Measurements from ENCODE around the gene ADAMTS8.

Gene ADAMTS8, protein sequence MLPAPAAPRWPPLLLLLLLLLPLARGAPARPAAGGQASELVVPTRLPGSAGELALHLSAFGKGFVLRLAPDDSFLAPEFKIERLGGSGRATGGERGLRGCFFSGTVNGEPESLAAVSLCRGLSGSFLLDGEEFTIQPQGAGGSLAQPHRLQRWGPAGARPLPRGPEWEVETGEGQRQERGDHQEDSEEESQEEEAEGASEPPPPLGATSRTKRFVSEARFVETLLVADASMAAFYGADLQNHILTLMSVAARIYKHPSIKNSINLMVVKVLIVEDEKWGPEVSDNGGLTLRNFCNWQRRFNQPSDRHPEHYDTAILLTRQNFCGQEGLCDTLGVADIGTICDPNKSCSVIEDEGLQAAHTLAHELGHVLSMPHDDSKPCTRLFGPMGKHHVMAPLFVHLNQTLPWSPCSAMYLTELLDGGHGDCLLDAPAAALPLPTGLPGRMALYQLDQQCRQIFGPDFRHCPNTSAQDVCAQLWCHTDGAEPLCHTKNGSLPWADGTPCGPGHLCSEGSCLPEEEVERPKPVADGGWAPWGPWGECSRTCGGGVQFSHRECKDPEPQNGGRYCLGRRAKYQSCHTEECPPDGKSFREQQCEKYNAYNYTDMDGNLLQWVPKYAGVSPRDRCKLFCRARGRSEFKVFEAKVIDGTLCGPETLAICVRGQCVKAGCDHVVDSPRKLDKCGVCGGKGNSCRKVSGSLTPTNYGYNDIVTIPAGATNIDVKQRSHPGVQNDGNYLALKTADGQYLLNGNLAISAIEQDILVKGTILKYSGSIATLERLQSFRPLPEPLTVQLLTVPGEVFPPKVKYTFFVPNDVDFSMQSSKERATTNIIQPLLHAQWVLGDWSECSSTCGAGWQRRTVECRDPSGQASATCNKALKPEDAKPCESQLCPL

GRCh38 chr11:130428316-130429119 lies at the start of gene ADAMTS8:
TSS of gene ADAMTS8 (minus strand) at chr11:130428609. CDS start at chr11:130428286, 323 bp downstream.
- no peak for ATAC-seq

DNA sequence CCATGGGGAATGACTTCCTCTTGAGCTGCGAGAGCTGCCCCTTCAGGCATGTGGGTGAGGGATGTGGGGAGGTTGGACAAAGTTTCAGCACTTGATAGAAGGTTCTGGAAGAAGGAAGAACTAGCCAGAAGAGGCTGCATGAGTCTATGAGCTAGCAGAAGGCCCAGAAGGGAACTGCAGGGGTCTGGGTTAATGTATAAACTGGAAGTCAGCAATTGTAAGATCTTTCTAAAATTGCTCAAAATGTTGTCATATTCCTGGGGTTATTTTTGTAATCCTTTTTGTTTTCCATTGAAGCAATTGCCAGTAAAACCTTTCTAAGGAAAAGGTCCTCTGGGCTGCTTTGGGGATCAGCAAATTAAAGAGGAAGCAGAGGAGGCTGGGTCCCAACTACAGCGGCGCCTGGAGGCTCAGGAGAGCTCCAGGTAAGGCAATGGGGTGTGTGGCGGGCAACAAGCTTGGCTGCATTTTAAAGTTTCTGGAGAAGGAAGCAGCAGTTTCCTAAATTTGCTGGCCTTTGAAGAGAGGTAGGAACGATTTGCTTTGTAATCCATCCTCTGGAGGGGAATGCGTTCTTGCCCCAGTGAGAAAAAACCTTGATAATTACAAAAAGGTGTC lies 49.3 kb upstream of the ADAMTS8 start:
- ATAC-seq, result no peak

DNA sequence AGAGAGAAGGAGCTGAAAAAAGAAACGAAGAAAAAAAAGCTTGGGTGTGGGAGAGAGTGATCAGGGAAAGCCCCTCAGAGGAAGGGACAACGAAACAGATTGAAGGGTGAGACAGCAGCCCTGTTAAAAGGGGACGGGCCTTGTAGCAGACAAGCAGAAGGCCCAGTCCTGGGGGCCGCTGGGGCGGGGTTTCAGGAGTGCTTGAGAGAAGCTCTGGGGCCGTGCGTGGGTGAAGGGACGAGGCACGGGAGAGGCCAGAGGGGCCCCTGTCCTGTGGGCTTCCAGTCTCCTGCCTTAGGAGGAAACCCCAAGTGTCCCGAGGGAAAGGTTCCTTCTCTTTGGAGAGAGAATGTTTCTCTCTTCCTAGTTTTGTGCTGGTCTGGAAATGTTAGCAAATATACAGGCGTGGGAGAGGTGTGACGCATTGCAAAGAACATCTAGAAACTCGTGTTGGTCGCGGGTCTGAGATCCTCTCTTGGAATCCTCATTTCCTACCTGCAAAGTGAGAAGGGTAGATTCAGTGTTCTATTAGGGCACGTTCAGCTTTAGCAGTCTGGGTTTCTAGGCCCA lies 48.6 kb upstream of the ADAMTS8 start:
- ATAC-seq, result no peak

GRCh38 chr11:130476200-130476921 lies 48.0 kb upstream of the ADAMTS8 start:
- ATAC-seq, result no peak

- ATAC-seq, result no peak
These were observed 47.1 kb upstream of the ADAMTS8 start for GRCh38 chr11:130475426-130476053.

DNA sequence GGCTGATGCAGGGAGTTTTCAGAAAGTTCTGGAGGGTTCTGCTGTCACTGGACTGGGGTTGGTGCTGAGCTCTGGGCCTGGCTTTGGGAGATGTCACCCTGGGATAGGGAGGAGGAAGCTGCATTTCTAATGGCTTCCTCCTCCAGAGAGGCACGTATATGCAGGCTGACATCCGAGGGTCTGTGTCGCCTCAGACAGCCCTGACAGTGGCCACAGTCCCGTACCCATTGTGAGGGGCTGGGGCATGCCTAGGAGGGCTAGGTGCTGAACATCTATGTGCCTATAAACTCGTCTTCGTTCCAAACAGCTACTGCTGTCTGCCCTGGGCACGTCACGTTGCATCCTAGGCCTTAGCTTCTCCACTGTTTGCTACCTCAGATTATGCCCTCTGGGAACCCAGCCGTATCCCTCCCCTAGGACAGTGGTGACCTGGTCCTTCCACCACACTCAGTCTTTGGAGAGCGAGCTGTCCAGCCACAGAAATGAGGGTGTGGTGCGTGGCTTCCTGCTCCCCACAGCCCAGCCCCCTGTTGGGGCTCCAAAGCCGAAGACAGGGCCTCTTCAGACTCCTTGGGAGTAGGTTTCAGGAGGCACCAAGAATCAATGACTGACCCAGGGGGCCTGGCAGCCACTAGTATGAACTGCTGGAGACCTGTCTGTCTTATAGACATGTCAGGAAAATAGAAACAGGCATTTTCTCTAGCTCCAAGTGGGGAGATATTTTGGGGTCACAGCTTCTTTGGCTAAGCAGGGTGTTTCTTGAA lies 46.4 kb upstream of the ADAMTS8 start:
- ATAC-seq, result no peak

DNA sequence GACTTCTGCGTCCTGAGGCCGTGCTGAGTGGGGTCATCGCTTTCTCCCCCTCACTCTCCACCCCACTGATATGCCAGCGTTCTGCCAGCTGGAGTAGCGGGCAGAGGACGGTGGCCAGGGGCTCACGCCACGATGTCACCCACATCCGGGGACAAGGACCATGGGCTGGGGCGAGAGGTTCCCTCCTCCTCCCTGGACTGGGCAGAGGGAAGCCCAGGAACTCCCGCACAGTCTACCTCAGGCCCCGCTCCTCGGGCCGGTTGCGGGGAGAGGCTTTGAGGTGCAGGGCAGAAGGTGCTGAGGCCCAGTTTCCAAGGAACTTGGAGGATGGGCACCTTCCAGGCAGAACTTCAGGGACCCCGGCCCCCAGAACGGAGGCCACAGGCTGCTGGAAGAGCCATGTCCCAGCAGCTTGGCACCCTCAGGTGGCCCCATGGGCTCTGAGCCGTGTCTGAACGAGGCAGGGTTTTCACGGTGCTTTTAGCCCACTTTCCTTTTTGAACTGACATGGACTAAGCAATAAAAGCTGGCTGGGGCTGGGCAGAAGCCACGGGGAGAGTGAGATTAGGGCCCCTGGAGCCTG lies 45.5 kb upstream of the ADAMTS8 start:
- ATAC-seq, result no peak

DNA sequence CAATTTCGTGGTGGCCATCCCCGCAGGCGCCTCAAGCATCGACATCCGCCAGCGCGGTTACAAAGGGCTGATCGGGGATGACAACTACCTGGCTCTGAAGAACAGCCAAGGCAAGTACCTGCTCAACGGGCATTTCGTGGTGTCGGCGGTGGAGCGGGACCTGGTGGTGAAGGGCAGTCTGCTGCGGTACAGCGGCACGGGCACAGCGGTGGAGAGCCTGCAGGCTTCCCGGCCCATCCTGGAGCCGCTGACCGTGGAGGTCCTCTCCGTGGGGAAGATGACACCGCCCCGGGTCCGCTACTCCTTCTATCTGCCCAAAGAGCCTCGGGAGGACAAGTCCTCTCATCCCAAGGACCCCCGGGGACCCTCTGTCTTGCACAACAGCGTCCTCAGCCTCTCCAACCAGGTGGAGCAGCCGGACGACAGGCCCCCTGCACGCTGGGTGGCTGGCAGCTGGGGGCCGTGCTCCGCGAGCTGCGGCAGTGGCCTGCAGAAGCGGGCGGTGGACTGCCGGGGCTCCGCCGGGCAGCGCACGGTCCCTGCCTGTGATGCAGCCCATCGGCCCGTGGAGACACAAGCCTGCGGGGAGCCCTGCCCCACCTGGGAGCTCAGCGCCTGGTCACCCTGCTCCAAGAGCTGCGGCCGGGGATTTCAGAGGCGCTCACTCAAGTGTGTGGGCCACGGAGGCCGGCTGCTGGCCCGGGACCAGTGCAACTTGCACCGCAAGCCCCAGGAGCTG lies 44.8 kb upstream of the ADAMTS8 start:
- peak in 1 of 2 donors; percentile 13 for ATAC-seq

DNA sequence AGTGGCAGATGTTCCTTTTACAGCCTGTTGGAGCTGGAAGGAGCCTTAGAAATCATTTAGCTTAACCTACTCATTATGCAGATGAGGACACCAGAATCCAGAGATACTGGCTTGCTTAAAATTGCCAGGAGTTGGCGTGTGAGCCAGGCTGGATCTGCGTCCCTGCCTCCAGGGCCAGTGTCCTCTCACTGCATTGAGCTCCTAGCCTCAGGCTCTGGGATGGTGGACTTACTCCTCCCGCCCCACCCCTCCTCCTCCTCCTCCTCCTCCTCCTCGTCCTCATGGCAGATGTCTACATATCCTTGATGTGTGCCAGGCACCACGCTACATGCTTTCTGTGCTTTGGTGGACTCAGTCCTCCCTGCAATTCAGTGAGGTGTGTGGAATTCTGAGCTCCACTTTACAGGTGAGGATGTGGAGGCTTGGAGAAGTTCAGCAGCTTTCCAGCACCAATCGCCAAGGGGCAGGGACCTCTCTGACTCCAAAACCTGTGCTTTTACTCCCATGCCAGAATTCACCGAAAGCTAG lies 44.1 kb upstream of the ADAMTS8 start:
- no peak for ATAC-seq

DNA sequence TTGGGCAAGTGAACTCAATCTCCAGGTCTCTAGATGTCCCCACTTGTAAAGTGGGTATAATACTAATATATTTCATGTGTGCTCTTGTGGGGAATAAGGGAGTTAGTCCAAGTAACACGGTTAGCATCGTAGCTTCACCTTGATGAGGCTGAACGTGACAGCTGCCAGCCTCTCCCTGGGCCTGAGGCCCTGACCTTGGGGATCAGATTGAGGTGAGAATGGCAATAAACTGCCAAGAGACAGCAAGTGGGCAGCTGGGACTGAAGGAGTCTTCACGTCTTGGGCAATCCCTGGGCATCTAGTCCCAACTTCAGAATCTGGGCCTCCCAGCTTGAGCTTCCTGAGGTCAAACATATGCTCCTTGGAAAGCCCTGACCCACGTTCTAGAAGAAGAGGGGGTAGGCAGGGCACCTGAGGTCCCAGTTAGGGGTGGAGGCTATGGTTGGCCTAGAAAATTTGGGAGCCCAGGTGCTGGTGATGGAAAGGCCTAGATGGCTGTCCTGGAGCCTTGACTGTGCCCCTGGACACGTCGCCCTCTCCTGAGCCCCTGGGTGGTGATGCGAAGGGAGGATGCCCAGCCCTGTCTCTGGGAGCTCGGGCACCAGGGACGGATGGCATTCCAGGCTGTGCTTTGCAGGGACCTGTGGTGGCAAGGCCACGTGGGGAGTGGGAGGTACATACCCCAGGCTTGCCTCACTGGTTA lies 43.5 kb upstream of the ADAMTS8 start:
- no peak for ATAC-seq

DNA sequence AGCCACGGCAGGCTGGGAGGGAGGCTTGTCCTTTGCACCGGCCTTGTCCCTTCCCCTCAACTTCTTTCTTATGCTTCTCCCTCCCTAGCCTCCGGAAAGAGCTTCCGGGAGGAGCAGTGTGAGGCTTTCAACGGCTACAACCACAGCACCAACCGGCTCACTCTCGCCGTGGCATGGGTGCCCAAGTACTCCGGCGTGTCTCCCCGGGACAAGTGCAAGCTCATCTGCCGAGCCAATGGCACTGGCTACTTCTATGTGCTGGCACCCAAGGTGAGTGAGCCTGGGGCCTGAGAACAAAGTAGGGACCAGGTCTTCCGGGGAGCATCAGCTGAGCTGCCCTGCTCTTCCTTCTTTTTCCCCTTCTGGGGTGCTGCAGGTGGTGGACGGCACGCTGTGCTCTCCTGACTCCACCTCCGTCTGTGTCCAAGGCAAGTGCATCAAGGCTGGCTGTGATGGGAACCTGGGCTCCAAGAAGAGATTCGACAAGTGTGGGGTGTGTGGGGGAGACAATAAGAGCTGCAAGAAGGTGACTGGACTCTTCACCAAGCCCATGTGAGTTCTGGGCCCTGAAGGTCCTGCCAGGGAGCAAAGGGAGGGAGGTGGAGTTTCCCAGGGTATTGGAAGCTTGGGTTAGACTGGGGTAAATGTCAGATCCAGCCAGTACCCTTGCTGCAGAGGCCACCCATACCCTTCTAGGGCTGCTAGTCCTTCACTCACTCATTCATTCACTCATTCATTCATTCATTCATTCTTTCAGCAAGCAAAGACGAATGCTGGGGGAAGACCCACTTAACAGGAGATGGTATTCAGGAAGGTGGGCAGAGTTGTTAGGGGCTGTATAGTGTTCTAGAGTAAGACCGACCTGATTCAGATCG lies 42.7 kb upstream of the ADAMTS8 start:
- no peak for ATAC-seq

DNA sequence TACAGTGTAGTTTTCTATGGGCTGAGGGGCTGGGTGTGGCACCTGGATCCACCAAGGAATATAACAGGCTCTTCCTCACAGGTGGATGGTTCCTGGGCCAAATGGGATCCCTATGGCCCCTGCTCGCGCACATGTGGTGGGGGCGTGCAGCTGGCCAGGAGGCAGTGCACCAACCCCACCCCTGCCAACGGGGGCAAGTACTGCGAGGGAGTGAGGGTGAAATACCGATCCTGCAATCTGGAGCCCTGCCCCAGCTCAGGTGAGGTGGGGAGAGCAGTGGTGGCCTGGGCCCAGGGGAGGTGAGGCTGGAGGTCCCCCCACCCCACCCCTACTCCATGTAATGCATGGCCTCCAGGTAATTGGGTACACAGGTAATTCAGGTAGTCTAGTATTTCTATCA lies 40.8 kb upstream of the ADAMTS8 start:
- ATAC-seq, result no peak

- ATAC-seq, result no peak
These were observed 38.9 kb upstream of the ADAMTS8 start for GRCh38 chr11:130467116-130467900.

- no peak for ATAC-seq
These were observed 36.9 kb upstream of the ADAMTS8 start for GRCh38 chr11:130465263-130465662.

- no peak for ATAC-seq
These were observed 35.9 kb upstream of the ADAMTS8 start for GRCh38 chr11:130464291-130464812.

DNA sequence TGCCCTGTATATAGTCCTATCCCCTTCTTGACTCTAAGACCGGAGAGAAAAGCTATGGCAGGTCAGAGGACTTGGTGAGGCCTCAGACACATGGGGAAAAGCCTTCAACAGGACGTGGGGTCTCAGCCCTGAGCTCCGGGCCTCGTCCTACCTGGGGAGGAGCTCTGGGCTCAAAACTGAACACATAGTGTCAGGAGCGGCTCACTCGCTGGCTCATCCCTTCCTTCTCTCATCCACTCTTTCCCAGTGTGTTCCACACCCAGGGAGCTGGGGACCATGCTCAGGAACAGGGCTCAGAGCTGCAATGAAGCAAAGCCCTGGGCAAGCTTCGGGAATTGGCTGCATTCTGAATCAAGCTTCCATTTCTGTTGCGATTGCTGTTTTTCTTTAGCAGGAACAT lies 34.5 kb upstream of the ADAMTS8 start:
- ATAC-seq, result no peak

Data from activated CD4-positive, CD25-positive, alpha-beta regulatory T cell treated with anti-CD3 and anti-CD28 coated beads, Interleukin-2, amount 50 U/mL, for 24 hours (primary cell).